Glomerular visceral epithelial cell (primary cell): ENCODE data around the gene ARMH1.
"Not testable (repeated sequence)": the region's sequence is repeated elsewhere in the genome, so short reads cannot be mapped to it uniquely, and the experiment has no call there.

Source experiments
- DNase-seq: peaks from one replicate; pipeline ENCODE4 v3.0.0-alpha.2; 2016; ENCODE audit errors: extremely low spot score

ARMH1 gene

GRCh38 chr1:44723064-44723463 is 48.5 kb downstream of the ARMH1 start:
- no peak for DNase-seq

GRCh38 chr1:44723496-44724295 is 49.2 kb downstream of the ARMH1 start:
- DNase-seq: no peak

DNA sequence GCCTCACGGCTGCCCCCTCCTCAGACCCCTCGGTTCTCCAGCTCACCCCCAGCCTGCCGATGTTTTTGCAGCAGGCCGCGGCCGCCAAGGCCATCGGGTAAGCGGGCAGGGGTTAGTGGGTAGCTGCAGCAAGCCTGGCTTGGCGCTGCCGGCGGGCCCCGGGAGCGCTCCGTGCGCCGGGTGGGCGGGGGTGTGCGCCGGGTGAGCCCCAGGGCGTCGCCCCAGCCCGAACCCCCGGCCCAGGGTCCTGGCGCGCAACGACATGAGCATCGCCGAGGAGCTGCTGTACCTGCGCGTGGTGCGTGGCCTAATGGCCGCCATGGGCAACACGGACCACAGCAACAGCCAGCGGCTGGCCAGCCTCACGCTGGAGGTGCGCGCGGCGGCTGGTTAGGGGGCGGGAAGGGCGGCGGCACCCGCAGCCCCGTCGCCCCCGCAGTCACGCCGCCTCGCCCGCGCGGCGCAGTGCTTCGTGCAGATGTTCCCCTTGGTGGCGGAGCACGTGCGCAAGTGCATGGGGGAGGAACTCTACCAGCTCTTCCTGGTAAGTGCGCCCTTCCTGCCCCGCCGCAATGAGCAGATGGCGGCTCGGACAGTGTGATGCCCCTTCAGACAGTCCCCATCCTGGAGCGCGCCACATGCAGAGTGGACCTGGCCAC is 49.9 kb downstream of the ARMH1 start:
- DNase-seq: no peak

GRCh38 chr1:44724955-44725698 is 50.6 kb downstream of the ARMH1 start:
- no peak for DNase-seq

DNA sequence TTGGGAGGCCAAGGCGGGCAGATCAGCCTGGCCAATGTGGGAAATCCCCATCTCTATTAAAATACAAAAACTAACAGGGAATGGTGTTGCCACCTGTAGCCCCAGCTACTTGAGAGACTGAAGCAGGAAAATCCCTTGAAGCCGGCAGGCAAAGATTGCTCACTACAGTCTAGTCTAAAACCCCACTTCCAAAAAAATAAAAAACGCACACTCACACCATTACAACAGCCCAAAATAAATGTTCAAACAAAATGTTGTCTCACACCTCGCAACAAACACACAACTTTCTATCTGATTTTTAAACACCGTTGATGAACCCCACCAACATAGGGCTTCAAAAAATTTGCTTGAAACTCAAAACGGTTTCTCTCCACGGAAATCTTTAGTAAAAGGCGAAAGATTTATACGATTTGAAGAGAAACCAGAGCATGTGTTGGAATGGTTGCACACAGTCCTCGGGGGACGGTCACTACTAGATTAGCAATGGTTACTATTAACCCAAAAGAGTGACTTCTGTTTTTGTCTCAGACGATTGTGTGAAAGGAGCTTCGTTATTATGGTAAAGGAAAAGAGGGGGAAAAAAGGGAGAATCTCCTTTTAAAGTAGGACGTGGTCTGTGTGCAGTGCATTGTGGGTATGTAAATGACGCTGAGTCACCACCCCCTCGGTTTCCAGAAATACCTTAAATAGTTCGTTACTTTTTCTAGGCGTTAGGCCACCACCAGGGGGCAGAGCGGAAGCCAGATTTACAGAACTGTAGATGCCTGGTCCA is 56.4 kb downstream of the ARMH1 start, which contains the start of gene RNU5D-1:
Gene RNU5D-1, minus strand, starts transcription at position 430 of the 772 bp plus-strand sequence.
- peak; percentile 97 for DNase-seq

DNA sequence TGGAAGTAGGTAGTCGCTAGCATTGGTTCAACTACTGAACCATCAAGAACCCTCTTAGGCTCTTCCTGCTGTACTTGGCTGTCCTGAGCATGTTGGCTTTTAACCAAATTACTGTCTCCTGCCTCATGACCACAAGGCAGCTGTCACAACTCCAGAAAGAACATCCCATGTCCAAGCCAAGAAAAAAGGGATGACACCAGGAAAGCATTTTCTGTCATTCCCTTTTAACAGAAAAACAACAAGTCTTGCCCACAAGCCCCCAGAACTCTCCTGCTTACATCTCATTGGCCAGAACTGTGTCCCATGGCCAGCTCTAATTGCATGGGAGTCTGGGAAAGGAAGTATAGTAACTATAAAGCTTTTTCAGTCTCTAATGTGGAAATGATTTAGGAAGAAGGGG is 58.9 kb downstream of the ARMH1 start:
- peak; percentile 70 for DNase-seq

- DNase-seq: no peak
These were observed 59.3 kb downstream of the ARMH1 start for GRCh38 chr1:44733784-44734183.

DNA sequence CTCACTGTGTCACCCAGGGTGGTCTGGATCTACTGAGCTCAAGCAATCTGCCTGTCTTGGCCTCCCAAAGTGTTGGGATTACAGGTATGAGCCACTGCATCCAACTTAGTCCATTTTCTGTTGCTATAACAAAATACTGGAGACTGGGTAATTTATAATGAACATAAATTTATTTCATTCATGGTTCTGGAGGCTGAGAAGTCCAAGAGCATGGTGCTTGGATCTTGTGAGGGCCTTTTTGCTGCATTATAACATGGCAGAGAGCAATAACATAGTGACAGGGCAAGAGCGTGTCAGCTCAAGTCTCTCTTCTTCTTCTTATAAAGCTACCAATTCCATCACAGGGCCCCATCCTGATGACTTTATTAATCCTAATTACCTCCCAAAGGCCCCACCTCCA is 61.5 kb downstream of the ARMH1 start:
- DNase-seq: no peak

- not testable (repeated sequence) for DNase-seq
These were observed 64.4 kb downstream of the ARMH1 start for GRCh38 chr1:44738953-44739306.

- DNase-seq: peak; percentile 98
These were observed 65.0 kb downstream of the ARMH1 start, which contains the start of gene KIF2C for GRCh38 chr1:44739307-44740178. KIF2C (plus strand) TSS chr1:44739837; CDS start chr1:44739933, 96 bp downstream.

GRCh38 chr1:44740179-44740617 is 65.7 kb downstream of the ARMH1 start:
- DNase-seq: no peak

GRCh38 chr1:44743211-44743610 is 68.7 kb downstream of the ARMH1 start:
- no peak for DNase-seq

DNA sequence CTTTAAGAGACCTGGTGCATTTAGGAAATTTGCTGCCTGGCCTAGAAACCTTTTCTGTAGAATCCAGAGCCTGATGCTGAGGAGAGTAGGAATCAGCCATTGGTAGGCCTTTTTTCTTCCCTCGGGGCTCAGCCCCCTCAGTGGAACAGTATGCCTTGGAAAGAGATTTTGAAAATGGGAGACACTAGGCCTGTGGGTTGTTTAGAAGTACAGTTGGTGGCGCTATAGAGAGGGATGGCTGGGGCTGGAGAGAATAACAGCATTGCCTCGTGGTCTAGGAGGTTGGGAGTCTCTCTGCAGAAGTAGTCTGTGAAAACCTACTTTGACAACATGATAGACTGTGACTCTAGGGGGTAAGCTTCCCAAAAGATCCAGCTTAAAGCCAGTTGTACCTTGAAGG is 73.4 kb downstream of the ARMH1 start:
- no peak for DNase-seq

DNA sequence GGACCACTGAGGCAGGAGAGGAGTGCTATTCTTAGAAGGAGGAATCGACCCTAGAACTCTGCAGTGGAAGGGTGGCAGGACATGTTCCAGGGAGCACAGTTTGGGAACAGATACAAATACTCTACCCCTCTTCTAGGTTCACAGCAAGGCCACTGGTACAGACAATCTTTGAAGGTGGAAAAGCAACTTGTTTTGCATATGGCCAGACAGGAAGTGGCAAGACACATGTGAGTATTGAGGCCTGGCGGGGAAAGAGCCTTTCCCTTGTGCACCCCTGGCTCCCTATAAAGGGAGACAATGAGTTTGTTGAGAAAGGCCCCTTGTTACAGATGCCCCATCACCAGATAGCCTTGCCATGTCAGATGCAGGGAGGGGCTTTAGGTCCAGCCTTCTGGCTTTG is 82.9 kb downstream of the ARMH1 start:
- DNase-seq: no peak

- no peak for DNase-seq
These were observed 84.6 kb downstream of the ARMH1 start for GRCh38 chr1:44759077-44759476.

DNA sequence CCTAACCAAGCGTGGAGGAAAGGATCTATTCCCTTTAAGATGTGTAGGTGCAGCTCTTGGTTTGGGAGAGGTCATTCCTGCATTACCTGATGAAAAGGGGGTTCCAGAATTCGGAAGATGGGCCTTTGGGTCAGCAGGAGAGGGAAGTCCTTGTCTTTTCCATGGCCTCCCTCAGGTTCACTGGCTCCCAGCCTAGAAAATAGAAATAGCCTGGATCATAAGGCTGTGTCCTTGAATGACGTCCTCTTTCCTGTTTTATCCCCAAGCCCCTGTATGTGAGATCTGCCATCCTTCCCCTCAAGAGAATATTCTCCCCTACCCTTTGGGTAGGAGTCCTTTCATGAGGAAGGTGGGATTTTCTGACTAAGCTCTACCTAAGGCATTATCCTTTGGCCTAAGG is 86.4 kb downstream of the ARMH1 start:
- DNase-seq: no peak

GRCh38 chr1:44766421-44766820 is 91.9 kb downstream of the ARMH1 start:
- not testable (repeated sequence) for DNase-seq
